Central memory CD4-positive, alpha-beta T cell (primary cell): ENCODE measurements around the gene COMMD10.

ENCODE experiments used
- DNase-seq: peaks from one replicate; pipeline ENCODE4 v3.0.0; 2022

COMMD10 gene

DNA sequence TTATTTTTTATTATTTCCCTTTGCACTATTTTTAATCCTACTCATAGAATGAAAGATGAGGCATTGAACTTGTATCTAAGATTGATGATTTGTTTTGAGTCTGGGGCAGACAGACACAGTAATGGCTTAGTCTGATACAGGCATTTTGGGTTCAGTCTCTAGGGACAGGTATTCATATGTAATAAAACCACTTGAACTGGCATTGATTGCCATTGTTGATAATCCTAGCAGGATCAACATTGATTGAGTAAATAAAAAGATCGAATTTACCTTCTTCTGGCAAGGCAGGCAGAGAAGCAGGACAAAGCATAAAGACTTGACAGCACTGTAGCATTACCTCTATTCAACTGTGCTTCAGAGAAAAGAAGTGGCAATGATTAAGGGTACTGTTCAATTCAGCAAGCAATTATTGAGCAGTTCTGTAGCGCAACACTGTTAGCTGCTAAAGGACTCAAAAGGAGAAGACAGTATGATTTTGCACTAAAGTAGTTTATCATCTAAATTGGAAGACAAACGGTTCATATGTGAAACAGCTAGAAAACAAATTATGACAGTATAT, 144.4 kb downstream of the COMMD10 start:
- no peak for DNase-seq

DNA sequence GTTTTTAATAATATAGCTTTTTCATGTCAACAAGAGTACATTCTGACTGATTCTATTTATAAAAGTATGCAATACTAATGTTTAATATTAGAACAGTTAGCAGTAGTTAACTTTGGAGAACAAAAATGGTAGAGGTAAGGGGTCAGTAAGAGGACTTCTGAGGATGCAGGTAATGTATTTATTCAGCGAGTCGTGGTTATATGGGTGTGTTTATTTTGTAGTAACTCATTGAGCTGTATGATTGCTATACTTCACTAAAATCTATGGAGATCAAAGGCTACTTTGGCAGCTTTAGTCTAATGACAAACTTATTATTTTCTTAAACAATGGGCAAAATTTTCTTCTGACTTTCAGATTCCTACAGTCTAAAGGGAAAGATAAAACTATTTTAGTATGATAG, 146.5 kb downstream of the COMMD10 start:
- DNase-seq: no peak

DNA sequence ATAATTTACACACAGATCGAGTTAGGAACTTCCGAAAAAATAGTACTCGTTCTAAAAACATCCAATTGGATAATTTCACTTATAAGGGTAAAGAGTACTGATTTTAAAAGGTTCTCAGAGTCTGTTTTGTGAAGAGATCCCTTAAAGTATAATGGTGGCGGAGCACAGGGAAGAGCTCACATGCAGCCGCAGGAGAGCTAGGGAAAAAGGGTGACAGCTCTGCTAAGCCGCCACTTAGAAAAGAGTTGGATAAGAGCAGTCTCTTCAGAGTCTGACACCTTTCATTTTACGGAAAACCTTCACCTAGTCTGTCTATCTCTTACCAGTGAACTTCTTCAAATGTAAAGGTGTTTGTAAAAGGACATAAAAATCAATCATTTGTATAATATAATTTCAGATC, 149.9 kb downstream of the COMMD10 start:
- no peak for DNase-seq

DNA sequence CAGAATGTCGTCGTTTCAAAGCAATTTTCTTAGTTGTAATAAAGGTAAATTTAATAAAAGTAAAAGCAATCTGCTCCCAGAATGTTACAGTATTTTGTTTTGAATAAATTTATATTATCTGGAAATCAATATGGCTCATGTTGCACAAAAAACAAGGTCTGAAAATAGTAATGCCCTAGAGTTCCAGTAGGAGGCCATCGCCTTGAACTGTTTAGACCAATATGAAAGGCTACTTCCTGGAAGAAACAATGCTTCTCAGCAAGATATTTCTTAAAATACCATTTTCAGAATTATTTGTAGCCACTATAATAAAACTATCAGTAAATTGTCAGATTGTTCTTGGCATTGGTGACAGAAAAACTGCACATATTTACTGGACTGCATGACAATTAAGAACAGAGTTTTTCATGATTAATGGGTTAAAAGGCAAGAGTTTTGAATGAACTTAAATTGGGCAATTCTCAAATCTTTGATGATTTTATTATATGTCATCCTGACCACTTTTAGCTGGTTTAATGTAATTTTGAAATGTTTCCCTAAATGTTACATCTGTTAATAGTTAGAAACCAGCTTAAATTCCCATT, 153.2 kb downstream of the COMMD10 start:
- no peak for DNase-seq

DNA sequence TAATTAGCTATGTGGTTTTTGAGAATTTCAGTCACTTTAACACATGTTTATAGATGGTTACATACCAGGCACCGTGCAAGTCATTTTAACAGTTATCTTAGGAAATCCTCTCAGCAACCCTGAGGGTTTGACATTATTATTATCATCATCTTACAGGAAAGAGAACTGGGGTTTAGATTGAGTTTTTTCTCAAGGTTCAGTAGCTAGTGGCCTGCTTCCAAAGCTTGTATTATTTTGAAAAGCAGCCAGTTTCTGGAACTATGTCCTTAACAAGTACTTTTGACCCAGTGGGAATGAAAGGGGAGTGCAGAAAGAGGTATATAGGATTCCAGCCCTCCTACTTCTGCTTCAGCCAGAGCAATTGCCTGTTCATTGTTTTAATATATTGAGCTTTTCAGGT, 157.5 kb downstream of the COMMD10 start:
- no peak for DNase-seq

DNA sequence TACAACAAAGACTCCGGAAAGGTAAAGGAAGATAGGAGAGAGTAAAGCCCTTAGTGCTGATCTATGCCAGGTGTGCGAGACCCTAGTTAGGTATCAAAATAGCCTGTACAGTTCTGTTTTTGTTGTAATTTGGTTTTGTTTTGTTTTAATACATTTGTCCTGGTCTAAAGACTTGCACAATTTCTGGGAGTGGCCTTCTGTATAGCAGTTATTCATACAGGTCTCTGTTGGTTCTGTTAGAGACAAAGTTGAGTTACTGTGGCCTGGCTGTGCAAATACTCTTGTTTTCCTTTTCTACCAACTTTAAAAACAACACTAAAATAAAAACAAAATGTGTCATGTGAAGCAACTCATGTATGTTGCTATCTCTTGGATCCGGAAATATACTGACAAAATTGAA, 163.6 kb downstream of the COMMD10 start:
- DNase-seq: no peak

DNA sequence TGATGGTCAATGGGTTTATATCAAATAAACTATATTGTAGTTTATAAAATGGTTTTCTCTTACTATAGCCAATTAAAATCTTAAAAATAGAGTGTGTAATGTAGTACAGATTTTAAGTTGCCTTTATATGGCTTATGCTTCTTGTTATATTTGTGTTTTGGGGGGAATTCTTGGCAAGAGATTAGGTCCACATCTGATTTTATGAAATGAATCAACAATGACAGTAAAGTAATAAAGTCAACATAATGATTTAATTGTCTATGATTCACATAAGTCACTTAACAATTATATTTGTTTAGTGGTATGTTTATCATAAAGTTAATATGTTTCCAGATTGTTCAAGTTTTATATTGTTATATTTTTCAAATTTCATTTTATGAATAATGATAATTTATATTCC, 164.8 kb downstream of the COMMD10 start:
- no peak for DNase-seq

DNA sequence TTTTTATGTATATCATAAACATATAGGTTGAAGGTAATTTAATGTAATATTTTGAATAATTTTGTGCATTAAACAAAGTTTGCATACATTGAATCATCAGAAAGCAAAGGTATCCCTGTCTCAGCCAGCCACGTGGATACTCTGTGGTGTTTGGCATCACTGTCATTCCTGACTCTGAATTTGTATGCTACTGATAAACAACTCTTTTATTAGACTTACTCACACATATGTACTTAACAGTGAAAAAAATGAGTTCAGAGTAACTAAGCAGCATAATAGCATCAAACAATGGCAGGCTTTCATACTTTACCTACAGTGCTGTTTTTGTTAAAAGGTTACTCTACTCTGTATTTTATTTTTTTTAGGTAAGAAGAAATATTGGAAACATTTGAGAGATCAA, 171.9 kb downstream of the COMMD10 start:
- no peak for DNase-seq

DNA sequence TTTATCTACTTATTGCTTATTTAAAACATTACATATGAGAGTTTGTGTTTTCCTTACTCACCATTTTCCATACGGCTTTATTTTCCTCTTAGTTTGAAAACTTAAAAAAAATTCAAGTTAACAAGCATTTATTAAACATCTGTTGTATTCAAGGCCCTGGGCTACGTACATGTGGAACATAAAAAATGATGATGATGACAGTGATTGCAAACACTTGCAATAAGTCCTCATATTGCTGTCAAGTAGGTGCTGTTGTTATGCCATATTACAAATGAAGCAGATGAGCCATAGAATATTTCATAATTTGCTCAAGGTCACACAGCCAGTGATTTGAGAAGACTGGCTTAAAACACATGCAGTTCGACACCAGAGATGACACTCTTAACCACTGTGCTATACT, 180.6 kb downstream of the COMMD10 start:
- no peak for DNase-seq

DNA sequence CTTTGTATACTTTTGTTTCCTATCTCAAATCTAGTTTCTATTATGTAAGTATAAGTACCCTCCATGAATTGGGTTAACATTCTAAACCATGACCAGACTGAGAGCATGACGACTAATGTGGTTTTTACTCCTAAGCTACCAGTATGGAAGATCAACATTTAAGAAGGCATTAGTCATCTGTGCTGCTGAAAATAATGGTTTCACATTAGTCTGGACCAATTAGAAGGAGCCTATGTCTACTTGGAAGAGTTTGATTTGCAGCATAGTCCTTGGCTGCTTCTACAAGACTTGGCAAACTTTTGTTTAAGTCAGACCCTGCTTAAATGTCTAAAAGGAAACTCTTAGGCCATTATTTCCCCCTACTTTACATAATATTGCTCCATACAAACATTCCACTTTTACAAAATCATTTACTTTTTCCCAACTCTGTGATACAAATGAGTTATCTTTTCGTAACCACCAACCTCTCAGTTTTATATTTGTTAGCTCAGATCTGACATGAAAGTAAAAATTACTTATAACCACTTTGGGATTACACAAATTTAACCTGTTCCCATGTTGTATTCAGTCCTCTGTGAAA, 186.7 kb downstream of the COMMD10 start:
- DNase-seq: no peak

DNA sequence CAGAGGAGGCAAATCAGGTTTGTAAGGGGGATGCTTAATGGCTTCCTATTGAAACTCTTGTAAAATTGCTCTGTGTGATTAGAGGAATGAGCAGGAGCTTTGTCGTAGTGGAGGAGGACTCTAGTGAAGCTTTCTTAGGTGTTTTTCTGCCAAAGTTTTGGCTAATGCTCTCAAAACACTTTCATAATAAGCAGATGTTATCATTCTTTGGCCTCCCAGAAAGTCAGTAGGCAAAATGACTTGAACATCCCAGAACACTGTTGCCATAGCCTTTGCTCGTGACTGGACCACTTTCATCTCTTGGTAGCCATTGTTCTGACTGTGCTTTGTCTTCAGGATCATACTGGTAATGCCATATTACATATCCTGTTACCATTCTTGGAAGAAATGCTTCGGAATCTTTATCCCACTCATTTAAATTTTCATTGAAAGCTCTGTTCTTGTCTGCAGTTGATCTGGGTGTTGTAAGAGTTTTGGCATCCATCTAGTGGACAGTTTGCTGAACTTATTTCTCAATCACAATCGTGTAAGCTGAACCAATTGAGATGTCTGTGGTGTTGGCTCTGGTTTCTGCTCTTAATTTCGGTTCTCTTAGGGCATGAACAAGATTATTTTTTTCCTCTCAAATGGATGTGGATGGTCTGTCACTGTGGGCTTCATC, 187.6 kb downstream of the COMMD10 start:
- no peak for DNase-seq

DNA sequence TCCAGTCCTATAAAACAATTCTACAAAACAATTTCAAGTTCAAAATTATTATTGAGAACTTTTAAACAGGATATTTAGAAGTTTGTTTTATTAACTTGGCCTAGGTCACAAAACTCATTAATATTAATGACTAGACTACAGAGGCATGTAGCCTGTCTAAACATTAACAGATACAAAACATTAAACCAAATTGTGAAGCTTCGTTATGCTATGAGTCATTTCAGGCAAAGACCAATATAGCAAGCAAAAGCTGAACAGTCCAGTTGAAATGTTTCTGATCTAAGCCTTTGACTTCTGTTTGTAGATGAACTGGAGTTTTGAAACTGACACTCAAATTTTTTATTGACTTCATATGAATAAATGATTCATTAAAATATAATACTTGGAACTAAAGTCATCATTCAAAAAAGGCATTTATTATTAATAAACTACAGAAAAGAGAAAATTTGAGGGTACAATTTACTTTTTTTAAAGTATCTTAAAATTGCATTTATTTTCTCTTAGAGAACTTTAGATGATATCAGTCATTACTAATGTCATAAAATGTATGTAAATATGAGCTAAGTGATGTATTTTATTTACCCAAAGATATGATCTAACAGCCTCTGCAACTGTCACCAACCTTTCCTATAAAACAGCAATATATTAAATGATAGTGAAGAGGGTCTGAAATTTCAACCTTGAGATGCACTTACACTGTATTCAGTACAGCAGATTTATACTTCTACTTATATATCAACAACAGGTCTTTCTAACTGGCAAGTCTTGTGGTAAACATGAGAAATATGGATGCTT, 188.8 kb downstream of the COMMD10 start:
- no peak for DNase-seq

DNA sequence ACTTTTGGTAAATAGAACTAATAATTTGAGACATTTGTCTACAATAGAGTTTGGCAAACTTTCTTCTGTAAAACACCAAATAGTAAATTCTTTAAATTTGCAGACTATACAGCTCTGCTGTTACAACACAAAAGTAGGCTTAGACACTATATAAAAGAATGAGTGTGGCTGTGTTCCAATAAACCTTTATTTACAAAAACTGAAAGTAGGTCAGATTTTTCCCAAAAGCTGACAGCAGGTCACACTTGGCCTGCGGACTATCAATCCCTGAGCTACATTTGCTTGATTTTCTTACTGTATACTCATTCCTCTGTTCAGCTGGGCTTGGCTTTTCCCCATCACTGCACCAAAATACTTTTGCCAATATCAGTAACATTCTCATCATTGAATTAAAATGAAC, 189.4 kb downstream of the COMMD10 start:
- DNase-seq: no peak

DNA sequence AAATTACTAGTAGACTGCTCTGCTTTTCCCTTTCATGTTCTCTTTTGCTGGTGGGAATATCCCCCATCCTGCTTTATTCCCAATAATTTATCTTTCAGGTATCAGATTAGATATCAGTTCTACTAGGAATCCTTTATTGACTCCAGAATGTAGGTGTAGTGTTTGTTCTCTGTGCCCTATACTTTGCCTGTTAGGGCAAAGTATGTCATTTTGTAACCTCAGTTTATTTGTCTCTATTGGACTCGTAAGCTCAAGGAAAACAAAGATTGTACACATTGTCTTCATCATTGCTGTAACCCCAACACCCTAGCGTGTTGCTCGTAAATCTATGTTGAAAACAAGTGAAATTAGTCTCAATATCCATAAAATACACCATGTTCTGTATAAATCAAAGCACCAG, 190.5 kb downstream of the COMMD10 start:
- DNase-seq: no peak

DNA sequence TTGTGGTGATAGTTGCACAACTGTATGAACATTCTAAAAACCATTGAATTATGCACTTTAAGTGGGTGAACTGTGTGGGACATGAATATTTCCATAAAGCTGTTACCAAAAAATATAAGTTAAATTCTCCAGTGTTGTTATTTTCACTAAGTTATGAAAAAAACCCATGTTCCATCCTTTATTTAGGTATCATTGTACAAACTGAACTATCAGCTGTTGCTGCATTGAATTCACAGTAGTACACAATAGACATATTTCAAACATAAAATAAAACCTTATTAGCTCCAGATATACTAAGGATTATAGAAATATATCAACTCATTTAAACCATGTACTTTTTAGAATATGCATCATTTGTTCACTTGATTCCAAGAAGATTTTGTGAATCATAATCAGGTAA, 192.1 kb downstream of the COMMD10 start:
- no peak for DNase-seq

DNA sequence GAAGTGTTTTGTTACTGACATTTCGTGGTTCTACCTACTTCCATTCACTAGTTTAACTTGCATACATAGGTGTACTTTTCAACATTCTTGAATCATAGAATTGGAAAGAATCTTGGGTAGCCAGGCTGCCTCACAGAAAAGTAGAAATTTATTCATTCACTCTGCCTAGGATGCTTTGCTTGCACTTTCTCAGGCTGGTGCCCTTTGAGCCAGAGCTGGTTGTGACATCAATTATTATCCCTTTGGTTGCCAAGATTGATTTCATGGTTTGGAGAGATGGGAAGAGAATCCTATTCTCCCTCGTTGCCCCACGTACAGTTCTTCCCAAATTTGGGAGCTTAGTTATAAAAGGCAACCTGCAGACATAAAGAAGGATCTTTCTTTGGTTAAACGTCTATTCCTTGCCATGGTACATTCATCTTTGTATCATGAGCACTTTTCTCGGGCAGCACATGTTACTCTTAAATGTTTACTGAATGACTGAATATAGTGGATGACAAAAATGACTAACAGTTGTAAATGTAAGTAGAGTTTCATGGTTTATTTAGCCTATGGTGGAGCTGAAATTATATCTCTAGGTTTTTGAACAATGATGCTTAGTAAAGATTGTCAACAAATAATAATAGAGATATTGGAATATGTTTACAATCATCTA, 195.5 kb downstream of the COMMD10 start:
- DNase-seq: no peak

DNA sequence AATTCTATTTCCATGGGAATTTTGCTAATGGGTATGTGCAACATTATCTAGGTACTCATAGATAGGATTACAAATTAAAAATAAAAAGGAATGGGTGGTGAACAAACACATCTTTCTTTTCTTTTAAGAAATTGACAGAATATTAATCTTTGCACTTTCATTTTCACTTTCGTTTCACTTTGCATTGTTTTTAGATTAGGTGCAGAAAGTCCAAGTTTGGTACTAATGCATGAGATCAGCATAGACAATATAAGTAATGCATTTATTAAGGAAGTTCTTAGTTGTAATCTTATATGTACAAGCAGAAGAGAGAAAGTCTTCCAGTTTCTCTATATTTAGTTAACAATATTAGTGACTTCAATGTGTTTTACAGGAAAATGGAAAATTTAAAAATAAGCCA, 196.5 kb downstream of the COMMD10 start:
- no peak for DNase-seq

DNA sequence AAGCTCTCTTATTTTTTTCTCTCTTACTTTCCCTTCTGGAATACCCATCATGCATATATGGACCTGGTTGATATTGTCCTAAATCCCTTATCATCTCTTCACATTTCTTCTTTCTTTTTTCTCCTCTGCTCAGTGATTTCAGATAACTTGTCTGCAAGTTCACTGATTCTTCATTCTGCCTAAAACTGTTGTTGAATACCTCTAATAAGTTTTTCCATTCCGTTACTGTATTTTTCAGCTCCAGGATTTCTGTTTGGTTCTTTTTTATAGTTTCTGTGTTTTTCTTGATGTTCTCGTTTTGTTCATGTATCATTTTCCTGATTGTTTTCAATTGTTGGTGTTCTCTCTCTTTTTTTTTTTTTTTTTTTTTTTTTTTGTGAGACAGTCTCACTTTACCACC, 203.7 kb downstream of the COMMD10 start:
- no peak for DNase-seq

DNA sequence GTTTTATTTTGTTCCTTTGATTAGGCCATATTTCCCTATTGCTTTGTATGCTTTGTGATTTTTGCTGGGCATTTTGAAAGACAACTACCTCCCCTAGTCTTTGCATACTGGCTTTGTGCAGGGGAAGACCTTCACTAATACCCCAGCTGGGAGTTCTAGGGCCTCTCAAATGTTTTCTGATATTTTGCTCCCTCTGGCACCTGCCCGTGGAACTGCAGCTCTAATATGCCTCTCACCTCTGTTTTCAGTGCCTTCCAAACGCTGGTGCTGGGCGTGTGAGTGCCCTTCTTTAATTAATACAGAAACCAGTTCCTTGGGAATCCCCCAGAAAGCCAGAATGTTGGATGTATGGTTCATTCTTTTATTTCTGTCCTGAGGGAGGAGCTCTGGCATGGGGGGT, 204.5 kb downstream of the COMMD10 start:
- no peak for DNase-seq

DNA sequence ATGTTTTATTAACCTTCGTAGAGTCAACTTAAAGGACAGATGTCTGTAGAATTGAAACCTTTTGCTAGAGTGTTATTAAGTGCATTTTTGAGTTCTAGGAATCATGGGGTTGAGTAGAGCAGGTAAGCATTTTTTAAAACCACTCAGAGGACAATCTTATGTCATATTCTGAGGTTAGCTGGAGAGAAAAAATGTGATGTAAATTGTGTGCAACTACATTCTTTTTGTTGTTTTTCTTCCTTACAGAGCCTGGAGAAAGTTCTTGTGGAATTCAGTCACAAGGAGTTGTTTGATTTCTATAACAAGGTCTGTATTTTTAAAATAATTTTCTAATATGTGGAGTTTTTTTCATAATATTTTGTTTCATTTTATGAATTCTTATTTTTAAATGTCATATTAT, 206.4 kb downstream of the COMMD10 start:
- DNase-seq: no peak

DNA sequence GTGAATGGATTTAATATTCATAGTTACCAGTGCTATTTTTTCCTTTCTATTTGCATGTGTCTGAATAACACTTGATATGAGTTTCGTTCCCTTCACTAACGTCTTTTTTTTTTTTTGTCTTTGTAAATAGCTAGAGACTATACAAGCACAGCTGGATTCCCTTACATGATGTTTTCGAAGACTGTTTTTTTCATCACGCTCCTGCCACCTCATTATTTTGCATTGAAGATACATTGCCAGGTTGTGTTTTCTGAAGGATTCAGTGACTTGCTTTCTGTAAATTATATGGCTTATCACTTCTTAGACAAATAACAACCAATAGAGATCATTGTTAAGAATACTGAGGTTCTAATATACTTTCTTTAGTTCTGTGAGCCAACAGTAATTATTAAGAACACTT, 207.5 kb downstream of the COMMD10 start:
- no peak for DNase-seq

DNA sequence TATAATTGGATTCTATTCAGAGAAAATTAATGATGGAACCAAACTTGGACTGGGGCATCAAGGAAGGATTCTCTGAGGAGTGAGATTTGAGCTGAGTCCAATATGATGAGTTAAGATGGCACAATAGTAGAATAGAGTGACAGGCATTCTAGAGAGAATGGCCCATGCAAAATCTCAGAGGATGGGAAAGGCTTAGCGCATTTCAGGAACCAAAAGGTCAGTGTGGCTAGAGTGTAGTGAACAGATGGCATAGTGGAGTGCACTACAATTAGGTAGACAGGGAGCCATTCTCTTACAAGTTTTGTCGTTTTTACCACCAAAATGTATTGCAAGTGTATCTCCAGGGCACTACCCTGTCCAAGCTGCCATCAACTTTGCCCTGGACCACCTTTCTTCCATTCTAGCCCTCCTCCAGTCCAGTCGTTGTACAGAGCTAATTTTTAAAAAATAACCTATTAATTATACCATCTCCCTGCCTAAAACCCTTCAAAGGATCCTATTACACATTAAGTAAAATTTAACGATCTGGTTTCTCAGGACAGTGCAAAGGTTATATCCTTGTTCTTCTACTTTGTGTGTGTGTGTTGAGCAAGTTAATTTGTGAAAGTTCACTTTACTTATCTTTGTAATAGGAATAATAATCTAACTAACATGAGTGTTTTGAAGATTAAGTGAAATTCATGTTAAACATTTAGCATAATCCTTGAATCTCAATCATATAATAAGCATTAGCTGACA, 211.7 kb downstream of the COMMD10 start:
- no peak for DNase-seq
